Motor neuron (in vitro differentiated cells): Measurements from ENCODE around the gene PLA2G6. TPM values are rescaled to one million over a fixed set of nuclear protein-coding genes. Genes with fewer than 3 reads are reported as not detected.

ENCODE experiments used
- ATAC-seq, 8 experiments: fragments of 200-7000 bp; cut with Tn5 transposase; replicated peaks in 6 of 8; 2 replicates each; pipeline ENCODE4 v1.8.0; 2021; ENCODE audit warnings: mild to moderate bottlenecking in 8 of 8, moderate library complexity in 8 of 8
- H3K27ac ChIP-seq, 2 donors: fragments of 250-450 bp; sonication (Bioruptor Pico); 2 replicates each; pipeline ENCODE4 v1.9.0; 2021; ENCODE audit warnings: antibody characterized with exemption in 2 of 2, mild to moderate bottlenecking in 2 of 2, moderate library complexity in 1 of 2
- H3K4me1 ChIP-seq, 2 donors: fragments of 250-450 bp; sonication (Bioruptor Pico); replicated peaks in 1 of 2; 2 replicates each; pipeline ENCODE4 v1.6.1; 2021; ENCODE audit warnings: antibody characterized with exemption in 2 of 2, mild to moderate bottlenecking in 2 of 2, moderate library complexity in 1 of 2
- H3K4me3 ChIP-seq, 5 donors: fragments of 250-450 bp; sonication (Bioruptor Pico); 2 replicates each; pipeline ENCODE4 v1.9.0; 2021; ENCODE audit warnings: antibody characterized with exemption in 5 of 5, mild to moderate bottlenecking in 5 of 5, moderate library complexity in 4 of 5
- WGBS, 10 experiments: fragments of 450-650 bp; shearing (Covaris generic); methylation state at CpG; one replicate each; pipeline ENCODE4 v1.0.0; 2022; 5-methylcytosine and 5-hydroxymethylcytosine counted together
- in situ Hi-C, 9 experiments: fragments of 400-800 bp; cut with MboI; loops; one replicate each; pipeline ENCODE4 v1.15.0; 2021; ENCODE audit warnings: low sequenced_read_pairs in 9 of 9, low pct_unique_long_range_greater_than_20kb in 2 of 9; ENCODE audit not compliant: unreplicated experiment in 9 of 9
- total RNA-seq, 8 experiments: library from RNA; unstranded; fragments of 300-600 nt; gene quantifications; 2 replicates each; pipeline versions ENCODE4 v1.2.3 to v1.2.4, GENCODE V29; 2022

The PLA2G6 gene
- total RNA-seq, 8 experiments from 2014 or later: 8.6 to 56.8 (median 16.6) TPM

DNA sequence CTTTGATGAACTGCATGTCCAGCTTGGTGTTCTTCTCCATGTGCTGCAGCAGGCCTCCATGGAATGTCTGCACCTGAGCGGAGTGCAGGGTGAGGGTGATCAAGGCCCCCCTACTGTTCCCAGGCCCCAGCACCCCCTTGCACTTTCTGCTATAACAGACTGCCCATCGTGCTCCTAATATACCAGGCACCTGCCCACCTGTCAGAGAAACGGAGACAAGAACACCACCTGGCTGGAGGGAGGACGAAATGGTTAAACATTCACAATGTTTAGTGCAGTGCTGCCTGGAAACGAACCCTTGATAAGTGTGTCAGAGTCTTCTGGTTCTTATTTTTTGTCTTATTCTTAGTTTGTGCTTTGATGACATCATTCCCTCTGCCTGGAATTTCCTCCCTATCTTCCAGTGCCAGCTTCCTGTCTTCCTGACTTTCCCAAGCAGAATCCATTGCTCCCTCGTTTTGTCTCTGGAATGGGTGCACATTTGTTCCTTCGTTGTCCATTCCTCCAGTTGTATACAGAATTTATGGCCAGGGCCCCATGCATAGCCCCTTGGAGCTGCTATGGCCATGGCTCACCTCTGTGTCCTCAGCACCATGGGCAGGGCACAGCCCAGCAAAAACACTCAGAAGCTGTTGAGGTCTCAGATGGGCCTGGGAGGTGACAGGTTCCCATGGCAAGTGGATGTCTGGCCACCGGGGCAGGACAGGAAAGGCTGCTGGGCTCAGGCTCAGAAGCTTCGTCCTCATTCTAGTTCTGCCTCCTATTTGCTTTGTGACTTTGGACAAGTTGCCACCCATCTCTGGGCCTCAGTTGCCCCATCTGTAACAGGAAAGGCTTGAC is 83.0 kb downstream of the PLA2G6 start:
- Histone ChIP-seq H3K4me3 (no peak overlapping the region), H3K27ac (no peak overlapping the region), H3K4me1 (peaks cover 11 to 12% of the 10 kb centered on the region in 2 donors)
- peak in 2 of 8 experiments; percentile 22 to 48 for ATAC-seq
- WGBS, 10 experiments: 0 to 84% (median 50%) methylated on average over 1 to 5 of the region's 9 CpGs; no CpG with 5 or more reads in 1 of the 10 experiments
- in situ Hi-C loops: no loop called here

DNA sequence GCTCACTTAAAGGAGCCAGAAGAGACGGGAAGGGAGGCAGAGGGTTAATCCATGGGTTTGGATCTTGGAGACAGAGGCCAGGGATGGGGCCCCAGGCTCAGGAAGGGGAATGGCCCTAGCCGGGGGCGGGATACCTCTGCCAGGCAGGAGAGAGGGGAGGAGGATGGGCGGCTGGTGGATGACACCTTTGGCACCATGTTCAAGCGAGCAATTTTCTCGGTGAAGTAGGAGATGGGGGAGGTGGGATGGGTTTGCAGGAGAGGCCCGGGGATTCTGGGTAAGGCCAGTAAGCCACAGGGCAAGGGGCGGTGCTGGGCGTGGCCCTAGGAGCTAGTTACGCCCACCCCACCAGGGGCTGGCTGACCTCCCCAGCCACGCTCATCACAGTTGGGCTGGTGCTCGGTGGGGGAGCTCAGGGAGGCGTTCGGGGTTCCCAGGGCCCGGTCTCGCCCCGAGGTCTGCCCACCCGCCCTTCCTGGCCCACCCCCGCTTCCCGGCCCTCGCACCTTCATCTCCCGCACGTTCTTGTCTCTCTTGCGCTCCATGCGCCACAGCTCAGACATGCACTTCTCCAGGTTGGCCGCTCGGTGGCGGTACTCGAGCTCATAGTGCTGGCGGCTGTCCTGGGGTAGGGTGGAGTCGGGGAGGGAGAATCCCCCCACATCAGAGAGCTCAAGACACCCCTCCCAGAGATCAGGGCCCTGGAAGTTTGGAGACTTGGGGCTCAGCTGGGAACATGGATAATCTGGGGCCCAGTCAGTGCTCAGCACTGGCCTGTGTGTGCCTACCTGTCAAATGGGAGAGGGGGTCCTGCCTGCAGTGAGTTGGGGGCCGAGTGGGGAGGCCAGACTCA is 83.8 kb downstream of the PLA2G6 start:
- in situ Hi-C loops: no loop called here
- Histone ChIP-seq H3K27ac (peak overlapping the region; percentile 11 to 32), H3K4me1 (peaks cover 11 to 12% of the 10 kb centered on the region in 2 donors), H3K4me3 (no peak overlapping the region)
- 46 to 80% (median 50%) methylated on average over 1 to 8 of the region's 32 CpGs; no CpG with 5 or more reads in 7 of the 10 experiments for WGBS, 10 experiments
- peak; percentile 61 to 81 (median 70) for ATAC-seq

DNA sequence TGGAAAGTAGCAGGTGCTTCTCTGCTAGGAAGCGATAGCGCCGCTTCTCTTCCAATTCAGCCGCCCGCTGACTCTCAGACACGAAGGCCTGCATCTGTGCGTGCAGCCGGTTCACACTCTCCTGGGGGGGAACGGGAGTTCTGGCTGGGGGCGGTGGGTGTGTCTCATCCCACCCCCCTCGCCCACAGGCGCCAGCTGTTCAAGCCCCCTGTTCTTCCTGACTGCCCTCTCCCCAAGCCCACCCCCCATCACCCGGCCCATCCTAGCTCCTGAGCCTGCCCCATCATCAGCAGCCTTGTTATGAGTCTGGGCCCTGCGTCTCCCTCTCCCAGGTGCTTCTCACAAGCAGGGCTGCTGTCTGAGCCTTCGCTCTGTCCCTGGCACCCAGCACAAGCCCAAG is 84.6 kb downstream of the PLA2G6 start:
- WGBS, 10 experiments: no CpG with 5 or more reads among the region's 15 CpGs
- H3K4me3 ChIP-seq: no peak overlapping the region
- in situ Hi-C loops: no loop called here
- ATAC-seq: peak in 5 of 8 experiments; percentile 73 to 81 (median 77)
- H3K4me1 ChIP-seq: peaks cover 11 to 12% of the 10 kb centered on the region in 2 donors
- H3K27ac ChIP-seq: peak overlapping the region; percentile 11 to 32

DNA sequence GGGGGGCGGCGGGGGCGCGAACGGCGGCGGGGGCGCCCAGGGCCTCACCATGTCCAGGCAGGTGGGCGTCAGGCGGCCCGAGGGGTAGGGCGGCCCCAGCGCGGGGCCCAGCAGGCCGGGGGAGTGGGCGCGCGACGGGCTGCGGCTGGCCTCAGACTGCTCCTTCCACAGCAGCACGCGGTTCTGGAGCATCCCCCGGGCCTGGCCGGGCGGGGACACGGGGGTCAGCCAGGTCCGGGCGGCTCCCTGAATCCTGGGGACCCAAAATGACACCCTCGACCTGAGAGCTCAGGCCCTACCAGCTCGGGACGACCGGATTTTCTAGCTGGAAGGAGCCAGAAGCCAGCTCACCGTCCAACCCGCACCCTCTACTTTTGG is 92.2 kb downstream of the PLA2G6 start:
- peak in 4 of 8 experiments; percentile 24 to 43 (median 28) for ATAC-seq
- Histone ChIP-seq H3K4me3 (no peak overlapping the region), H3K27ac (no peak overlapping the region), H3K4me1 (no peaks in the 10 kb centered on the region)
- in situ Hi-C loops: no loop called here
- WGBS, 10 experiments: 100% methylated on average over 1 of the region's 34 CpGs; no CpG with 5 or more reads in 9 of the 10 experiments

DNA sequence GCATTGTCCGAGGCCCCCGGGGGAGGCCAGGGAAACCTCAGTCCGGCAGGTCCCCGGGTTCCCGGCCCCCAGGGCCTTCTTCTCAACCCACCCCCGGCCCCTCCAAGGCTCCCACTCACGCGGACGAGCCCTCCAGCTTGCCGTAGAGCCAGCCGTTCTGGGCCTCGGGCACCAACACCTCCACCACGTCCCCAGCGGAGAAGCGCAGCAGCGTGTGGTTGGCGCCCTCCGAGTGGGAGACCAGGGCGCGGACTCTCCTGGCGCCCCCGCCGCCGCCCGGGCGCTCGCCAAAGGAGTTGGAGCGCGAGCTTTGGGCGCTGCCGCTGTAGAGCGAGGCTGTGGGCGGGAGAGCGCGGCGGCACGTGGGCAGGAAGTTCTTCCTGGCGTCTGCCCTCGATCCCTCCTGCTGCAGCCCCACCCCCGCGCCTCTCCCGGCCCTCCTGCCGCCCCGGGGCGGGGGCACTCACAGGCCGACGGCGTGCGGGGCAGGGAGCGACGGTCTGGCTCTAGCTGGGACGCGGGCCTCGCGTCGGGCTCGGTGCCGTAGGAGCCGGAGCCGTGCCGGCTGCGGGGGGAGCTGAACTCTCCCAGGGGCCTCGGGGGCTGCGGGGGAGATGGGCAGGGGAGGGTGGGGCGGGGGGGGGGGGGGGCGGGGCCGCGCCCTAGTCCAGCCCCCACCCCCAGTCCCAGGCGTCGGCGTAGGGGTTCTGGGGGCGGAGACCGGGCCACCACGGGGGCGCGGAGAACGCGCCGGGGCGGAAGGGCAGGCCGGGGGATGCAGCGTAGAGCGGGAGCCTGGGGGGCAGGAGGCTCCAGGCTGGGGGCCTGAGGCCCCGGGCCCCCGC is 92.8 kb downstream of the PLA2G6 start:
- Histone ChIP-seq H3K27ac (no peak overlapping the region), H3K4me3 (no peak overlapping the region), H3K4me1 (peaks cover 5 to 6% of the 10 kb centered on the region in 2 donors)
- in situ Hi-C loops: no loop called here
- no CpG with 5 or more reads among the region's 85 CpGs for WGBS, 10 experiments
- ATAC-seq: peak in 6 of 8 experiments; percentile 6 to 90 (median 47)

DNA sequence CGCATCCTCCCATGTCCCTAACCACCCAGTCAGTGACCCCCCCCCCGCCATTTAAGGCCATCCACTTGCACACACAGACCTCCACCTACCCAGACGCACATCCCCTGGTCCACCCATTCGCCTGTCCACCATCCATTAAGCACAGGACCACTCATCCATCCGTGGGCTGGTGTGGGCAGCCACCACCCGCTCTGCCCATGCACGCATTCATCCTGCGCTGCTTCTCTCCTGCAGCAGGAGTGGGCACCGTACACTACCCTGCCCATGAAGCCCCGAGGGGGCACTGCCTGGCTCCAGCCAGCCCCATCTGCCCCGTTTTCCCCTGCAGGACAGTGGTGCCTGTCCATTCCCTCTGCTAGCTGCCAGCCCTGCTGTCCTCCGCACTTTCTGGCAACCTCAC is 93.8 kb downstream of the PLA2G6 start:
- Histone ChIP-seq H3K4me1 (peaks cover 15 to 16% of the 10 kb centered on the region in 2 donors), H3K27ac (no peak overlapping the region), H3K4me3 (no peak overlapping the region)
- in situ Hi-C loops: no loop called here
- no peak for ATAC-seq
- WGBS, 10 experiments: 0 to 20% methylated on average over 1 of the region's 12 CpGs; no CpG with 5 or more reads in 8 of the 10 experiments

DNA sequence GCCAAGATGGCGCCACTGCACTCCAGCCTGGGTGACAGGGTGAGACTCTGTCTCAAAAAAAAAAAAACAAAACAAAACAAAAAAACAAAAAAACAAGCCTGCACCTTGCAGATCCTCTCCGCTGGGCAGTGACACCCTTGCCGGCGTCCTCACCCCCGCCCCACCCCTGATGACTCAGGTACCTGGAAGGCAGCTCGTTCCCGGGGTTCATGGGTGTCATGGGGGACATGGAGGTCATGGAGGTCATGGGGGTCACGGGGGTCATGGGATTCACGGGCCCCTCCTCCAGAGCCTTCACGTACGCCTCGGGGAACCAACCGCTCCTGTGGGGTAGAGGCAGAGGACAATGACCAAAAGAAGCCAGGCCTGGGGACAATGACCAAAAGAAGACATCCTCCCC is 94.7 kb downstream of the PLA2G6 start:
- Histone ChIP-seq H3K27ac (no peak overlapping the region), H3K4me3 (no peak overlapping the region), H3K4me1 (peaks cover 19 to 25% of the 10 kb centered on the region in 2 donors)
- WGBS, 10 experiments: 92 to 96% (median 92%) methylated on average over 5 of the region's 13 CpGs; no CpG with 5 or more reads in 7 of the 10 experiments
- ATAC-seq: no peak
- in situ Hi-C loops: no loop called here

DNA sequence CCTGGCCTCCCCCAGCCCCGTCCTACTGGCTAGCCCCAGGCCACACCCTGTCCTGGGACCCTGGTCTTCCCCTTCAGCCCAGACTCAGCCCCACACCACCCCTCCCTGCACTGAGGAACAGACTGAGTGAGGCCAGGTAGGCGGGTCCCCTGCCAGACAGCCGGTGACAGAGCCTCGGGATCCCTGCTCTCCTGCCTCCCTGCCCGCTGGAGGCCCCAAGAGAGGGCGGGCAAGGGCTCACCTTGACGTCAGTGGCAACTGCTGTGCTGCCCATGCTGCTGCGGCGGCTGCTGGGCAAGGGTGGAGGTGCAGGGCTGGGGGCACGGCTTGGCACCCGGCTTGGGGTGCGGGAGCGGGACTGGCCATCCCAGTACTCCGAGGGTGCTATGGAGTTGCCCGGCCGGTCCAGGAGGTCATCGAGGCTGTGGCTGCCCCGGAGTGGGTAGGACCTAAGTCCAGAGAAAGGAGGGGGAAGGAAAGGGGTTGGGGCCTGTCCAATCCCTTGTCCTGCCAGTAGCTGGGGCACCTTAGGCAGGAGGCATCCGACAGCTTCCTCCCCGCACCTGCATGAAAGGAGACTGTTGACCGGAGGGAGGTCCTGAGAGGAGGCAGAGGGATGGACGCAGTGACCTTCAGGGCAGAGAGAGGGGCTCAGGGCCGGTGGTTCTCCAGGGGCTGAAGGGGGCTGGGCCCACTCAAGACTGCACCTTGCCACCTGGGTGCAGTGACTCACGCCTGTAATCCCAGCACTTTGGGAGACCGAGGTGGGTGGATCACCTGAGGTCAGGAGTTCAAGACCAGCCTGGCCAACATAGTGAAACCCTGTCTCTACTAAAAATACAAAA is 95.4 kb downstream of the PLA2G6 start:
- peaks cover 26 to 32% of the 10 kb centered on the region in 2 donors for H3K4me1 ChIP-seq
- 80 to 100% methylated on average over 1 to 3 of the region's 25 CpGs; no CpG with 5 or more reads in 8 of the 10 experiments for WGBS, 10 experiments
- no peak overlapping the region for H3K4me3 ChIP-seq
- H3K27ac ChIP-seq: no peak overlapping the region
- no peak for ATAC-seq
- in situ Hi-C loops: no loop called here

DNA sequence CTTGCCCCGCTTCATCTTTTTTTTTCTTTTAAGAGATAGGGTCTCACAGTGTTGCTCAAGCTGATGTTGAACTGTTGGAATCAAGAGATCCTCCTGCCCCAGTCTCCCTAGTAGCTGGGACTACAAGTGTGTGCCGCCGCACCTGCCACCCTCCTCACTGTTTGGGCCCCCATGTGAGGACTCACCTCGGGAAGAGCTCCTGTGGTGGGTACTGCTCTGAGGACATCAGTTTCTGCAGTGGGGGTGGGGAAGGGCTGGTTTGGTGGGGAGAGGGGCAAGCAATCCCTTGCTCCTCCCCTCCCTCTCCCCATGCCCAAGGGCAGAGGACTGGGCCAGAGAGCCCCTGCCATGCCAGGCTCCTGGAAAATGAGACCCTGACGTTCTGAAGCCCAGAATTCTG is 96.1 kb downstream of the PLA2G6 start:
- no peak overlapping the region for H3K4me3 ChIP-seq
- ATAC-seq: no peak
- in situ Hi-C loops: no loop called here
- 40 to 100% methylated on average over 1 of the region's 5 CpGs; no CpG with 5 or more reads in 8 of the 10 experiments for WGBS, 10 experiments
- H3K27ac ChIP-seq: no peak overlapping the region
- peaks cover 28 to 38% of the 10 kb centered on the region in 2 donors for H3K4me1 ChIP-seq

DNA sequence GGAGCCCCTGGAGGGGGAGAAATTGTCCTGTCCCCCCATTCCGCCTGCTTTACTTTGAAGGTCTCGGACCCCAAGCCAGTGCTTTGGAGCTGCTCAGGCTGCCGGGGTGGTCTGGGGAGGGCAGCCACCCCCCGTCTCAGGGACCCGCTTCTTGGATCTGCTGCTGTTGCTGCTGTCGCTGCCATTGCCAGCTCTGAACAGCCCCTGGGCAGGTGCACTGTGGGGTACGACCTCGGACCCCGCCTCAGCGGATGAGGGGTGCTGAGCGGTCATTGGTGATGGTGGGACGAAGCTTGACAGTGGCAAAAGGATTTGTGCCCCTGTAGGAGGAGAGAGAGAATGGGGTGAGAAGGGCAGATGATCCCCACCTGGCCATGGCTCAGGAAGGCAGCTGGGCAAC is 96.6 kb downstream of the PLA2G6 start:
- in situ Hi-C loops: no loop called here
- WGBS, 10 experiments: 83 to 98% methylated on average over 1 to 8 of the region's 12 CpGs; no CpG with 5 or more reads in 8 of the 10 experiments
- H3K27ac ChIP-seq: no peak overlapping the region
- peaks cover 28 to 38% of the 10 kb centered on the region in 2 donors for H3K4me1 ChIP-seq
- no peak for ATAC-seq
- no peak overlapping the region for H3K4me3 ChIP-seq

DNA sequence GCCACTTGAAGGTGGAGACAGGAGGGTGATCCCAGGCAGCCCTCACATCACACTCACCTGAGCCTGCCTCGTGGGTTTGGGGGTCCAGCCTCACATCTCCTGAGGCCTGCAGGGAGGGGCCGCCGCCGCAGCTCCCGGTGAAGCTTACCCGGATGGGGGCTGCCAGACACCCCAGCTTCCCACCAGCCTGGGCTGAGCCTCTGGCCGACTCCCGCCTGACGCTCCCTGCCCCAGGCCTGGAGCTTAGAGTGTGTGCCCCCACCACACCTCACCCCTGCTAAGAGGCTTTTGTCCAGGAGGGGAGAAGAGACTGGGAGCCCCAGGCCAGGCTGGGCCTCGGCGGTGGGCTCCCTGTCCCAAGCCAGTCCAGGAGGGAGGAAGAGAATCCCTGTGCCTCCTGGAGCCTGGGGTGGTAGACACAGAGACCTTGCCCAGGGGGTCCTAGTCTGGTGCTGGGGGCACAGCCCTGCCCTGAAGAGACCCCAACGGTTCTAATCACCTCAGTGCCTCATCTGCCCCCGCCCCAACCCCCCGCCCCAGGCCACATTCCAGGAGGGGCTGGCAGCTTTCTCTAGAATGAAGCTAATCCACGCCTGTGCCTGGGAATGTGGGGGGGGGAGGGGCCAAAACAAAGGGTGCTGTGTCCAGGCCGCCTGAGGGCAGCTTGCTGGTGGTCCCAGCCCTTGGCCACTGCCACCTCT is 97.5 kb downstream of the PLA2G6 start, which contains the start of gene SLC16A8:
SLC16A8 (minus strand) TSS at position 254 of the 701 bp plus-strand sequence. CDS start 1,311 bp downstream, outside the sequence.
- H3K27ac ChIP-seq: no peak within 1 kb of the TSS
- 17 to 75% (median 45%) methylated on average over 1 to 2 of the region's 16 CpGs; no CpG with 5 or more reads in 6 of the 10 experiments for WGBS, 10 experiments
- ATAC-seq: peak in 1 of 8 experiments; percentile 10
- H3K4me1 ChIP-seq: peaks cover 28 to 38% of the 10 kb centered on the region in 2 donors
- H3K4me3 ChIP-seq: no peak within 1 kb of the TSS
- in situ Hi-C loops: no loop called here
